GM18511 (cell line): Measurements from ENCODE around the gene GLIPR1L2.
A peak's percentile ranks its signal among the peaks of the same experiment; 100 is the strongest.
"Not testable (repeated sequence)": the region's sequence is repeated elsewhere in the genome, so short reads cannot be mapped to it uniquely, and the experiment has no call there.

ENCODE experiments used
- ATAC-seq: cut with Tn5 transposase; IDR thresholded peaks from one replicate; pipeline ENCODE4 v1.9.1; 2021; ENCODE audit warnings: mild to moderate bottlenecking, moderate library complexity; ENCODE audit not compliant: unreplicated experiment

Gene GLIPR1L2

GRCh38 chr12:75428767-75429166 lies 37.9 kb downstream of the GLIPR1L2 start:
- ATAC-seq, result no peak

GRCh38 chr12:75432924-75433323 lies 42.0 kb downstream of the GLIPR1L2 start:
- no peak for ATAC-seq

- peak; percentile 64 for ATAC-seq
Measured at GRCh38 chr12:75437564-75437963, 46.7 kb downstream of the GLIPR1L2 start.

- no peak for ATAC-seq
Measured at GRCh38 chr12:75438059-75438754, 47.3 kb downstream of the GLIPR1L2 start.

- ATAC-seq, result no peak
Measured at GRCh38 chr12:75439048-75439447, 48.2 kb downstream of the GLIPR1L2 start.

GRCh38 chr12:75439930-75440329 lies 49.0 kb downstream of the GLIPR1L2 start:
- ATAC-seq, result no peak

GRCh38 chr12:75441687-75442449 lies 51.0 kb downstream of the GLIPR1L2 start:
- not testable (repeated sequence) for ATAC-seq

GRCh38 chr12:75442454-75442853 lies 51.6 kb downstream of the GLIPR1L2 start:
- not testable (repeated sequence) for ATAC-seq

GRCh38 chr12:75443709-75444108 lies 52.8 kb downstream of the GLIPR1L2 start:
- ATAC-seq, result no peak

- ATAC-seq, result no peak
Measured at GRCh38 chr12:75444429-75445136, 53.7 kb downstream of the GLIPR1L2 start.

GRCh38 chr12:75445137-75445507 lies 54.2 kb downstream of the GLIPR1L2 start:
- not testable (repeated sequence) for ATAC-seq

- ATAC-seq, result no peak
Measured at GRCh38 chr12:75446857-75447256, 56.0 kb downstream of the GLIPR1L2 start.

- ATAC-seq, result no peak
Measured at GRCh38 chr12:75447691-75448393, 57.0 kb downstream of the GLIPR1L2 start.

- no peak for ATAC-seq
Measured at GRCh38 chr12:75452675-75453330, 61.9 kb downstream of the GLIPR1L2 start.

GRCh38 chr12:75455839-75456238 lies 65.0 kb downstream of the GLIPR1L2 start:
- no peak for ATAC-seq

GRCh38 chr12:75457191-75457590 lies 66.3 kb downstream of the GLIPR1L2 start:
- ATAC-seq, result no peak

- not testable (repeated sequence) for ATAC-seq
Measured at GRCh38 chr12:75457866-75458265, 67.0 kb downstream of the GLIPR1L2 start.

GRCh38 chr12:75459755-75460154 lies 68.9 kb downstream of the GLIPR1L2 start:
- no peak for ATAC-seq

GRCh38 chr12:75460204-75460603 lies 69.3 kb downstream of the GLIPR1L2 start:
- no peak for ATAC-seq
